HEK293 (cell line): ENCODE results near the gene SLC36A4.
A peak's percentile ranks its signal among the peaks of the same experiment; 100 is the strongest.

Experiments used
- CTCF ChIA-PET: fragments of 350-600 bp; formaldehyde crosslinking; extraction: SDS; loops from one replicate; lab custom pipeline; 2021; ENCODE audit warnings: antibody characterized with exemption; lab: Yijun Ruan, JAX
- POLR2A ChIA-PET: fragments of 300-600 bp; formaldehyde crosslinking; extraction: SDS; loops from one replicate; lab custom pipeline; 2020; ENCODE audit warnings: antibody characterized with exemption, inconsistent platforms; lab: Yijun Ruan, JAX
- H3K27ac ChIP-seq: fragments of 200-500 bp; sonication (Bioruptor generic); 2 replicates; pipeline ENCODE4 v1.5.1; 2014; ENCODE audit warnings: low read depth, low read length, control low read depth, inconsistent platforms; ENCODE audit errors: extremely low read depth
- H3K36me3 ChIP-seq, 2 experiments: fragments of 200-500 bp in 1 of 2; sonication (Bioruptor generic) in 1 of 2; 1 replicate in 1 of 2; 2 replicates in 1 of 2; pipeline ENCODE4 v1.5.1; 2014 to 2017; ENCODE audit warnings: inconsistent platforms in 2 of 2, low read length in 2 of 2; ENCODE audit not compliant: control insufficient read depth in 2 of 2, insufficient read depth in 1 of 2
- H3K4me1 ChIP-seq: fragments of 200-500 bp; sonication (Bioruptor generic); 2 replicates; pipeline ENCODE4 v1.5.1; 2014; ENCODE audit warnings: mild to moderate bottlenecking, low read length, inconsistent platforms; ENCODE audit not compliant: control insufficient read depth, insufficient read depth
- H3K4me3 ChIP-seq: 2 replicates; pipeline ENCODE4 v1.5.1; 2011; ENCODE audit warnings: low read depth, mild to moderate bottlenecking, control low read depth, low read length, moderate library complexity
- H3K9me3 ChIP-seq: fragments of 200-500 bp; sonication (Bioruptor generic); 2 replicates; pipeline ENCODE4 v1.5.1; 2014; ENCODE audit warnings: low read depth, low read length, inconsistent platforms; ENCODE audit not compliant: control insufficient read depth, insufficient read depth
- HOXC10 ChIP-seq: sonication (generic); formaldehyde crosslinking; IDR thresholded peaks from 2 replicates; pipeline ENCODE4 v1.8.1; 2023; ENCODE audit warnings: mild to moderate bottlenecking, missing genetic modification reagents
- KLF9 ChIP-seq: fragments of 450-650 bp; formaldehyde crosslinking; IDR thresholded peaks from 2 replicates; pipeline ENCODE4 v1.5.1; 2016; ENCODE audit warnings: missing biosample characterization, missing genetic modification characterization, low read depth
- SCRT1 ChIP-seq: fragments of 450-650 bp; formaldehyde crosslinking; IDR thresholded peaks from 2 replicates; pipeline ENCODE4 v1.5.1; 2016; ENCODE audit warnings: missing biosample characterization, missing genetic modification characterization, borderline replicate concordance
- SP7 ChIP-seq: fragments of 450-650 bp; formaldehyde crosslinking; IDR thresholded peaks from 2 replicates; pipeline ENCODE4 v1.5.1; 2016; ENCODE audit warnings: missing biosample characterization, missing genetic modification characterization
- ZFHX2 ChIP-seq: fragments of 450-650 bp; formaldehyde crosslinking; conservative IDR thresholded peaks from 2 replicates; pipeline ENCODE4 v1.5.1; 2016; ENCODE audit warnings: missing biosample characterization, missing genetic modification characterization
- ZNF114 ChIP-seq: fragments of 450-650 bp; formaldehyde crosslinking; IDR thresholded peaks from 2 replicates; pipeline ENCODE4 v1.5.0; 2017; ENCODE audit warnings: missing biosample characterization, missing genetic modification characterization
- ZNF223 ChIP-seq: fragments of 450-650 bp; formaldehyde crosslinking; IDR thresholded peaks from 2 replicates; pipeline ENCODE4 v1.5.1; 2016; ENCODE audit warnings: missing biosample characterization, missing genetic modification characterization
- ZNF248 ChIP-seq: fragments of 450-650 bp; formaldehyde crosslinking; IDR thresholded peaks from 2 replicates; pipeline ENCODE4 v1.5.1; 2017; ENCODE audit warnings: missing biosample characterization, missing genetic modification characterization
- ZNF510 ChIP-seq: fragments of 450-650 bp; formaldehyde crosslinking; IDR thresholded peaks from 2 replicates; pipeline ENCODE4 v1.5.1; 2018; ENCODE audit warnings: mild to moderate bottlenecking, missing genetic modification characterization, missing biosample characterization; ENCODE audit not compliant: insufficient replicate concordance
- ZNF629 ChIP-seq: fragments of 450-650 bp; formaldehyde crosslinking; IDR thresholded peaks from 2 replicates; pipeline ENCODE4 v1.5.1; 2017; ENCODE audit warnings: missing biosample characterization, missing genetic modification characterization
- ZNF654 ChIP-seq: fragments of 450-650 bp; formaldehyde crosslinking; IDR thresholded peaks from 2 replicates; pipeline ENCODE4 v1.5.1; 2016; ENCODE audit warnings: low read depth, missing biosample characterization, missing genetic modification characterization
- ZNF660 ChIP-seq: fragments of 450-650 bp; IDR thresholded peaks from 2 replicates; pipeline ENCODE4 v1.5.1; 2018; ENCODE audit warnings: missing biosample characterization, mild to moderate bottlenecking, missing genetic modification characterization
- ZNF664 ChIP-seq: fragments of 450-650 bp; formaldehyde crosslinking; IDR thresholded peaks from 2 replicates; pipeline ENCODE4 v1.5.1; 2016; ENCODE audit warnings: missing biosample characterization, missing genetic modification characterization
- ZNF76 ChIP-seq: fragments of 450-650 bp; formaldehyde crosslinking; IDR thresholded peaks from 2 replicates; pipeline ENCODE4; 2016; ENCODE audit warnings: low read depth, missing biosample characterization, missing genetic modification characterization, borderline replicate concordance
- ZSCAN30 ChIP-seq: fragments of 450-650 bp; IDR thresholded peaks from 2 replicates; pipeline ENCODE4 v1.5.1; 2018; ENCODE audit warnings: missing biosample characterization, mild to moderate bottlenecking, missing genetic modification characterization, moderate library complexity
- TF ChIP-seq, protein P1 (sequence below): fragments of 450-650 bp; formaldehyde crosslinking; IDR thresholded peaks from 2 replicates; pipeline ENCODE4 v1.5.1; 2017; ENCODE audit warnings: missing biosample characterization, missing genetic modification characterization
- TF ChIP-seq, protein P2 (sequence below): fragments of 450-650 bp; formaldehyde crosslinking; IDR thresholded peaks from 2 replicates; pipeline ENCODE4 v1.5.1; 2016; ENCODE audit warnings: missing biosample characterization, missing genetic modification characterization
- TF ChIP-seq, protein P3 (sequence below): fragments of 450-650 bp; formaldehyde crosslinking; IDR thresholded peaks from 2 replicates; pipeline ENCODE4 v1.5.1; 2016; ENCODE audit warnings: missing biosample characterization, missing genetic modification characterization
- TF ChIP-seq, protein P4 (sequence below): sonication (generic); formaldehyde crosslinking; IDR thresholded peaks from 2 replicates; pipeline ENCODE4 v1.8.1; 2022; ENCODE audit warnings: mild to moderate bottlenecking, moderate library complexity, missing genetic modification reagents
- TF ChIP-seq, protein P5 (sequence below): fragments of 450-650 bp; formaldehyde crosslinking; IDR thresholded peaks from 2 replicates; pipeline ENCODE4 v1.5.1; 2016; ENCODE audit warnings: missing biosample characterization, missing genetic modification characterization, low read depth

SLC36A4 gene

DNA sequence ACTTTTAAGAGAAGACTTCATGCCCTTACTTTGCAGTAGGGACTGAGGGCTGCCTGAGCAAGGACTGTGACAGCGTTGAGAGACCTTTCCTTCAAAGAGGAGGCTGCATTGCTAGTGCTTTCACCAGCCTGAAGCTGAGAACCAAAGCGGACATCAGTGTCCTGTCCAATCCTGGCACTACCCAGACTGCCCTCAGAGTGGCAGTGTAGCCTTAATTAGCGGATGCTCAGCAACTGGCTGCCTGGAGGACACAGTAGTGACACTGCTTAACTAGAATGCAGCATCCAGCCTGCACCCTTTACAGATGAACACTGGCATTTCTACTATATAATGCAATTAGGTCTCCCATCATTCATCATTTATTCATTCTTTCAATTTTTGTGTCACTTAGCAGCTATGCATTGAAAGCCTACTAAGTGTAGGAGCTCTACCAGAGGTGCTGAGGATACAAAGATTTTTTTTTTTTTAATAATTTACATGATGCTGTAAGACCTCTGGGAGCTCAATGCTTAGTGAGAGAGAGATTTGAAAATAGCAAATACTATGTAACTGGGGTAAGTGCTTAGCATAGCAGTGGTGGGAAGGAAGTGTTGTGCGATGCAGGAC, 36.9 kb upstream of the SLC36A4 start (continued):
- no peak for TF ChIP-seq ZFHX2 (tag by site-specific recombination)
- no peak for TF ChIP-seq ZNF664 (tag by site-specific recombination)
- TF ChIP-seq ZNF510 (tag by site-specific recombination) = no peak
- no peak for TF ChIP-seq HOXC10 (CRISPR knock-in tag)
- TF ChIP-seq ZNF660 (tag by site-specific recombination) = peak; percentile 68; the same call in 1 of the 2 replicates
- no peak for TF ChIP-seq ZNF629 (tag by site-specific recombination)
- TF ChIP-seq, protein P1, sequence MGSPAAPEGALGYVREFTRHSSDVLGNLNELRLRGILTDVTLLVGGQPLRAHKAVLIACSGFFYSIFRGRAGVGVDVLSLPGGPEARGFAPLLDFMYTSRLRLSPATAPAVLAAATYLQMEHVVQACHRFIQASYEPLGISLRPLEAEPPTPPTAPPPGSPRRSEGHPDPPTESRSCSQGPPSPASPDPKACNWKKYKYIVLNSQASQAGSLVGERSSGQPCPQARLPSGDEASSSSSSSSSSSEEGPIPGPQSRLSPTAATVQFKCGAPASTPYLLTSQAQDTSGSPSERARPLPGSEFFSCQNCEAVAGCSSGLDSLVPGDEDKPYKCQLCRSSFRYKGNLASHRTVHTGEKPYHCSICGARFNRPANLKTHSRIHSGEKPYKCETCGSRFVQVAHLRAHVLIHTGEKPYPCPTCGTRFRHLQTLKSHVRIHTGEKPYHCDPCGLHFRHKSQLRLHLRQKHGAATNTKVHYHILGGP (tag by site-specific recombination) = no peak

DNA sequence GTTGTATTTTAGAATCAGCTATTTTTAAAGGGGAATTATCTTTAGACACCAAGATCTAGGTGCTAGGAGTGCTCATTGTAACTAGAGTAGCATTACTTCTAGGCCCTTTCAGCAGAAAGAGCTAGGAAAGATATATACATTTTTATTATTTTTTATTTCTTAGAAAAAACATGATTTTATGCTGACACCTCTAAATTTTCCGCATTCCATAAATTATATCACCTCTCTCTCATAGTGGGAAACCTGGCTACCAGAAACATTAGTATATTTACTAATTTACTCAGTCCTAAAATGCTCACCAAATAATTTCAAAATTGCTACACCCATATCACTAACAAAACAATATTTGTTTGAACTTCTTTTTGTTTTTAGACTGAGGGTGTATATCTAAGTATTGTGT, 32.1 kb upstream of the SLC36A4 start:
- no peaks in the 10 kb centered on the region for H3K9me3 ChIP-seq
- H3K4me3 ChIP-seq = no peak overlapping the region
- POLR2A ChIA-PET = no interaction called here
- no peak overlapping the region for H3K27ac ChIP-seq
- CTCF ChIA-PET = interaction anchor here (0.6 kb wide), 1 partner anchor 316 kb away, joined by 3 read pairs; no protein-coding TSS in a partner anchor
- H3K4me1 ChIP-seq = no peaks in the 10 kb centered on the region
- TF ChIP-seq, protein P2, sequence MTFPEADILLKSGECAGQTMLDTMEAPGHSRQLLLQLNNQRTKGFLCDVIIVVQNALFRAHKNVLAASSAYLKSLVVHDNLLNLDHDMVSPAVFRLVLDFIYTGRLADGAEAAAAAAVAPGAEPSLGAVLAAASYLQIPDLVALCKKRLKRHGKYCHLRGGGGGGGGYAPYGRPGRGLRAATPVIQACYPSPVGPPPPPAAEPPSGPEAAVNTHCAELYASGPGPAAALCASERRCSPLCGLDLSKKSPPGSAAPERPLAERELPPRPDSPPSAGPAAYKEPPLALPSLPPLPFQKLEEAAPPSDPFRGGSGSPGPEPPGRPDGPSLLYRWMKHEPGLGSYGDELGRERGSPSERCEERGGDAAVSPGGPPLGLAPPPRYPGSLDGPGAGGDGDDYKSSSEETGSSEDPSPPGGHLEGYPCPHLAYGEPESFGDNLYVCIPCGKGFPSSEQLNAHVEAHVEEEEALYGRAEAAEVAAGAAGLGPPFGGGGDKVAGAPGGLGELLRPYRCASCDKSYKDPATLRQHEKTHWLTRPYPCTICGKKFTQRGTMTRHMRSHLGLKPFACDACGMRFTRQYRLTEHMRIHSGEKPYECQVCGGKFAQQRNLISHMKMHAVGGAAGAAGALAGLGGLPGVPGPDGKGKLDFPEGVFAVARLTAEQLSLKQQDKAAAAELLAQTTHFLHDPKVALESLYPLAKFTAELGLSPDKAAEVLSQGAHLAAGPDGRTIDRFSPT = no peak
- TF ChIP-seq ZNF629 (tag by site-specific recombination) = no peak
- H3K36me3 ChIP-seq = no peaks in the 10 kb centered on the region

DNA sequence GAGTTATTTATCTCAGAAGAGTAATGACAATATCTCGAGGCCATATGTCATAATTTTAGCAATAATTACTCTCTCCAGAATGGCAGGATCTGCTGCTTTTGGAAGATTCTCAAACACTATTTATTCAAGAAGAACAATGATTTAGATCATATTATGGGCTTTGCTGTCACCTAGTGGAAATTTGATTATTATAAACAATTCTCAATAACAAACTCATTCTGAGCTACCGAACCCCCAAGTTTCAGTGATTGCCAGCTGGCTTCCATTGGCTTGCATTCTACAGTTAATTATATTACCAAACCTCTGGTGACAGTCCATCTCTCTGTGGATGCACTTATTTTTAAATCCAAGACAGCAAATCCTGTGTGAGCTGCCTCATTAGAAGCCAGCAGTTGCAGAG, 27.9 kb upstream of the SLC36A4 start:
- Histone ChIP-seq H3K4me1 (no peaks in the 10 kb centered on the region), H3K36me3 (no peaks in the 10 kb centered on the region), H3K4me3 (no peak overlapping the region), H3K9me3 (no peaks in the 10 kb centered on the region), H3K27ac (no peak overlapping the region)
- TF ChIP-seq, protein P3, sequence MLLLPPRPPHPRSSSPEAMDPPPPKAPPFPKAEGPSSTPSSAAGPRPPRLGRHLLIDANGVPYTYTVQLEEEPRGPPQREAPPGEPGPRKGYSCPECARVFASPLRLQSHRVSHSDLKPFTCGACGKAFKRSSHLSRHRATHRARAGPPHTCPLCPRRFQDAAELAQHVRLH (tag by site-specific recombination) = no peak
- TF ChIP-seq ZNF654 (tag by site-specific recombination) = peak; percentile 60
- ChIA-PET CTCF (interaction anchor here (0.6 to 3.7 kb wide), 11 partner anchors 10 to 1452 kb away, joined by 3 to 19 read pairs (median 3); partner anchors contain the start of gene CEP295), POLR2A (no interaction called here)

DNA sequence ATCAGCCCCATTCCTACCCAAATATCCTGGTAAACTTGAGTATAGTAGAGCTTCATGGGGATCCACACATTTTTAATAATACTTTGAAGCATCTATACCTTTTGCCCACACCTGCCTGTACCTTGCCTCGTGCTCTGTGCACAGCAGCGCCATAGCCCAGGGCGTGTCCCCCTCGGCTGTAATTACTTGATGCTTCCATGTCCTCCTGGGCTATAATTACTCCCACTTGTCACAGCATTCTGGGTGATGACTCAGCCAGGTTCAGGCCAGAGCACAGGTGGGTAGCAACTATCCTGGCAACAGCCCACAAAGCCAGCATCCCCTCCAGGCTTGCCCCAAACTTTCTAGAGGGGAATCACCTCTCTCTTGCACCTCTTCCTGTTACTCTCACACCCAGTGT, 23.7 kb upstream of the SLC36A4 start:
- no peak overlapping the region for H3K27ac ChIP-seq
- CTCF ChIA-PET = interaction anchor here (0.6 kb wide), 1 partner anchor 271 kb away, joined by 4 read pairs; no protein-coding TSS in a partner anchor
- POLR2A ChIA-PET = interaction anchor here (0.7 kb wide), 1 partner anchor 321 kb away, joined by 3 read pairs; no protein-coding TSS in a partner anchor

DNA sequence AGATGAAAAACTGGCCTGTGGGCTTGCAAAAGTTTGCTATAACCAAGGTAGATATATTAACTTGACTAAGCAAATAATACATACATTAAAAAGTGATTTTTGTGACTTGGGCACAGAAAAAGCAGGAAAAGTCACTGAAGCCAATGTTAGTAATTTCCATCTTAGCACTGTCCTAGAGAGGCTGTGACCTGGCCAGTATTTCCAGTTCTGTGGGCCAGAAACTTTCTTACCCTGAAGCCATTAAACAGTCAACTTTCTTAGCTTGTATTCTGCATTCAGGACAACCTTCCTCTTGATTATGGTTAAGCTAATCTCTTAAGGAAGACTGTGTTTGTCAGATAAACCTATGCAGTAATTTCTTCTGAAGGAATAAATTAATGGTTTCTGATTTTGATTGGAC, 22.3 kb upstream of the SLC36A4 start:
- H3K4me3 ChIP-seq = no peak overlapping the region
- no peak overlapping the region for H3K27ac ChIP-seq
- ChIA-PET POLR2A (no interaction called here), CTCF (interaction anchor here (1.1 kb wide), 1 partner anchor 15 kb away, joined by 4 read pairs; no protein-coding TSS in a partner anchor)
- H3K36me3 ChIP-seq = no peaks in the 10 kb centered on the region
- H3K4me1 ChIP-seq = no peaks in the 10 kb centered on the region
- H3K9me3 ChIP-seq = no peaks in the 10 kb centered on the region
- TF ChIP-seq ZSCAN30 (tag by site-specific recombination) = no peak
- no peak for TF ChIP-seq ZNF248
- TF ChIP-seq, protein P4, sequence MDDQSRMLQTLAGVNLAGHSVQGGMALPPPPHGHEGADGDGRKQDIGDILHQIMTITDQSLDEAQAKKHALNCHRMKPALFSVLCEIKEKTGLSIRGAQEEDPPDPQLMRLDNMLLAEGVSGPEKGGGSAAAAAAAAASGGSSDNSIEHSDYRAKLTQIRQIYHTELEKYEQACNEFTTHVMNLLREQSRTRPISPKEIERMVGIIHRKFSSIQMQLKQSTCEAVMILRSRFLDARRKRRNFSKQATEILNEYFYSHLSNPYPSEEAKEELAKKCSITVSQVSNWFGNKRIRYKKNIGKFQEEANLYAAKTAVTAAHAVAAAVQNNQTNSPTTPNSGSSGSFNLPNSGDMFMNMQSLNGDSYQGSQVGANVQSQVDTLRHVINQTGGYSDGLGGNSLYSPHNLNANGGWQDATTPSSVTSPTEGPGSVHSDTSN = no peak
- TF ChIP-seq, protein P5, sequence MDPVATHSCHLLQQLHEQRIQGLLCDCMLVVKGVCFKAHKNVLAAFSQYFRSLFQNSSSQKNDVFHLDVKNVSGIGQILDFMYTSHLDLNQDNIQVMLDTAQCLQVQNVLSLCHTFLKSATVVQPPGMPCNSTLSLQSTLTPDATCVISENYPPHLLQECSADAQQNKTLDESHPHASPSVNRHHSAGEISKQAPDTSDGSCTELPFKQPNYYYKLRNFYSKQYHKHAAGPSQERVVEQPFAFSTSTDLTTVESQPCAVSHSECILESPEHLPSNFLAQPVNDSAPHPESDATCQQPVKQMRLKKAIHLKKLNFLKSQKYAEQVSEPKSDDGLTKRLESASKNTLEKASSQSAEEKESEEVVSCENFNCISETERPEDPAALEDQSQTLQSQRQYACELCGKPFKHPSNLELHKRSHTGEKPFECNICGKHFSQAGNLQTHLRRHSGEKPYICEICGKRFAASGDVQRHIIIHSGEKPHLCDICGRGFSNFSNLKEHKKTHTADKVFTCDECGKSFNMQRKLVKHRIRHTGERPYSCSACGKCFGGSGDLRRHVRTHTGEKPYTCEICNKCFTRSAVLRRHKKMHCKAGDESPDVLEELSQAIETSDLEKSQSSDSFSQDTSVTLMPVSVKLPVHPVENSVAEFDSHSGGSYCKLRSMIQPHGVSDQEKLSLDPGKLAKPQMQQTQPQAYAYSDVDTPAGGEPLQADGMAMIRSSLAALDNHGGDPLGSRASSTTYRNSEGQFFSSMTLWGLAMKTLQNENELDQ (tag by site-specific recombination) = no peak
- TF ChIP-seq KLF9 = no peak
- TF ChIP-seq ZNF114 (tag by site-specific recombination) = no peak
- TF ChIP-seq SCRT1 (tag by site-specific recombination) = no peak
- TF ChIP-seq HOXC10 (CRISPR knock-in tag) = no peak

More for the DNA sequence above, 23.7 kb upstream of the SLC36A4 start:
- Histone ChIP-seq H3K4me3 (no peak overlapping the region), H3K36me3 (no peaks in the 10 kb centered on the region), H3K4me1 (no peaks in the 10 kb centered on the region), H3K9me3 (no peaks in the 10 kb centered on the region)
- TF ChIP-seq ZNF76 (tag by site-specific recombination) (no peak), ZNF223 (tag by site-specific recombination) (no peak), SP7 (tag by site-specific recombination) (0 out of 2 replicates have a peak, but pooled peaks have one; percentile 18)
